KMS-11 (cell line): ENCODE data around the gene SMIM41.

Source experiments
- H2AFZ ChIP-seq: fragments of 200-600 bp; sonication (generic); 2 replicates; pipeline ENCODE4 v1.6.1; 2016; ENCODE audit warnings: antibody characterized with exemption, mixed run types, low read depth
- H3K27ac ChIP-seq: fragments of 200-600 bp; sonication (generic); 2 replicates; pipeline ENCODE4 v1.6.1; 2016; ENCODE audit warnings: mild to moderate bottlenecking, mixed run types
- H3K27me3 ChIP-seq: fragments of 200-600 bp; sonication (generic); 2 replicates; pipeline ENCODE4 v1.6.1; 2017; ENCODE audit warnings: mild to moderate bottlenecking, low read depth, mixed run types, moderate library complexity; ENCODE audit not compliant: insufficient read depth
- H3K36me3 ChIP-seq: fragments of 200-600 bp; sonication (generic); 2 replicates; pipeline ENCODE4 v1.6.1; 2017; ENCODE audit warnings: mild to moderate bottlenecking, mixed run types; ENCODE audit not compliant: insufficient read depth
- H3K4me1 ChIP-seq: fragments of 200-600 bp; sonication (generic); 2 replicates; pipeline ENCODE4 v1.6.1; 2016; ENCODE audit warnings: mild to moderate bottlenecking, low read depth, mixed run types; ENCODE audit not compliant: poor library complexity, severe bottlenecking
- H3K4me2 ChIP-seq: fragments of 200-600 bp; sonication (generic); 2 replicates; pipeline ENCODE4 v1.7.0; 2016; ENCODE audit warnings: mild to moderate bottlenecking, mixed run types
- H3K4me3 ChIP-seq: fragments of 200-600 bp; sonication (generic); IDR thresholded peaks from 2 replicates; pipeline ENCODE4 v1.6.1; 2017; ENCODE audit warnings: low read depth, low read length, mixed read lengths; ENCODE audit not compliant: insufficient read depth
- H3K79me2 ChIP-seq: fragments of 200-600 bp; sonication (generic); 2 replicates; pipeline ENCODE4 v1.6.1; 2016; ENCODE audit warnings: low read depth, mixed run types; ENCODE audit not compliant: insufficient read depth
- H3K9ac ChIP-seq: fragments of 200-600 bp; sonication (generic); 2 replicates; pipeline ENCODE4 v1.6.1; 2016; ENCODE audit warnings: mild to moderate bottlenecking, mixed run types
- H4K20me1 ChIP-seq: fragments of 200-600 bp; sonication (generic); 2 replicates; pipeline ENCODE4 v1.6.1; 2016; ENCODE audit warnings: mild to moderate bottlenecking, mixed run types; ENCODE audit not compliant: insufficient read depth
- CTCF ChIP-seq: fragments of 200-600 bp; sonication (generic); conservative IDR thresholded peaks from 2 replicates; pipeline ENCODE4 v1.6.1; 2017; ENCODE audit warnings: low read depth, mild to moderate bottlenecking, antibody characterized with exemption, low read length, moderate library complexity, mixed read lengths

SMIM41 gene

GRCh38 chr12:52058631-52059361 lies 20.7 kb upstream of the SMIM41 start:
- Histone ChIP-seq H3K4me2 (no peak overlapping the region), H4K20me1 (no peaks in the 10 kb centered on the region), H3K4me1 (no peaks in the 10 kb centered on the region), H3K27ac (no peak overlapping the region), H3K27me3 (no peaks in the 10 kb centered on the region), H3K4me3 (no peak overlapping the region), H3K79me2 (no peaks in the 10 kb centered on the region), H2AFZ (no peak overlapping the region), H3K9ac (no peak overlapping the region), H3K36me3 (no peaks in the 10 kb centered on the region)
- TF ChIP-seq CTCF = no peak

- Histone ChIP-seq H3K4me3 (no peak overlapping the region), H3K27ac (no peak overlapping the region), H3K4me2 (no peak overlapping the region), H3K27me3 (peaks cover 3% of the 10 kb centered on the region; the same call in 1 of the 2 replicates), H3K4me1 (no peaks in the 10 kb centered on the region), H4K20me1 (no peaks in the 10 kb centered on the region), H3K79me2 (no peaks in the 10 kb centered on the region), H3K36me3 (no peaks in the 10 kb centered on the region), H2AFZ (no peak overlapping the region), H3K9ac (no peak overlapping the region)
- no peak for TF ChIP-seq CTCF
Observed at GRCh38 chr12:52059582-52060497, 19.7 kb upstream of the SMIM41 start.

GRCh38 chr12:52060498-52061177 lies 18.9 kb upstream of the SMIM41 start:
- H4K20me1 ChIP-seq = no peaks in the 10 kb centered on the region
- H3K79me2 ChIP-seq = no peaks in the 10 kb centered on the region
- peaks cover 7% of the 10 kb centered on the region for H3K27me3 ChIP-seq
- no peak overlapping the region for H3K27ac ChIP-seq
- H3K4me3 ChIP-seq = no peak overlapping the region
- H3K4me2 ChIP-seq = no peak overlapping the region
- no peaks in the 10 kb centered on the region for H3K4me1 ChIP-seq
- no peak for TF ChIP-seq CTCF
- H2AFZ ChIP-seq = no peak overlapping the region
- no peak overlapping the region for H3K9ac ChIP-seq
- H3K36me3 ChIP-seq = no peaks in the 10 kb centered on the region

GRCh38 chr12:52061470-52062166 lies 17.9 kb upstream of the SMIM41 start:
- no peaks in the 10 kb centered on the region for H3K36me3 ChIP-seq
- H4K20me1 ChIP-seq = no peaks in the 10 kb centered on the region
- peaks cover 16% of the 10 kb centered on the region for H3K27me3 ChIP-seq
- no peak overlapping the region for H3K27ac ChIP-seq
- no peak for TF ChIP-seq CTCF
- no peaks in the 10 kb centered on the region for H3K79me2 ChIP-seq
- H3K4me3 ChIP-seq = no peak overlapping the region
- H3K4me1 ChIP-seq = no peaks in the 10 kb centered on the region
- H3K4me2 ChIP-seq = no peak overlapping the region
- no peak overlapping the region for H3K9ac ChIP-seq
- no peak overlapping the region for H2AFZ ChIP-seq
